Osteoblast (primary cell): Measurements from ENCODE around the gene ACTRT2. TPM values are rescaled to one million over a fixed set of nuclear protein-coding genes. Genes with fewer than 3 reads are reported as not detected.

ENCODE experiments used
- DNase-seq: peaks from one replicate; pipeline ENCODE4 v3.0.0; 2011; ENCODE audit warnings: low spot score, mixed read lengths; ENCODE audit not compliant: insufficient read length; ENCODE audit errors: missing footprints
- H2AFZ ChIP-seq: 2 replicates; pipeline ENCODE4 v1.6.0; 2011; ENCODE audit warnings: mild to moderate bottlenecking, low read length
- H3K27ac ChIP-seq: 2 replicates; pipeline ENCODE4 v1.5.1; 2011; ENCODE audit warnings: mild to moderate bottlenecking, low read depth, low read length, moderate library complexity
- H3K27me3 ChIP-seq: 2 replicates; pipeline ENCODE4 v1.6.0; 2012; ENCODE audit warnings: mild to moderate bottlenecking, control low read depth, inconsistent platforms, low read length, moderate library complexity; ENCODE audit not compliant: insufficient read depth
- H3K36me3 ChIP-seq: 2 replicates; pipeline ENCODE4 v1.5.1; 2011; ENCODE audit warnings: mild to moderate bottlenecking, low read length, control low read depth, moderate library complexity; ENCODE audit not compliant: insufficient read depth
- H3K4me1 ChIP-seq: 2 replicates; pipeline ENCODE4 v1.5.1; 2011; ENCODE audit warnings: mild to moderate bottlenecking, low read length, control low read depth, moderate library complexity; ENCODE audit not compliant: insufficient read depth
- H3K4me2 ChIP-seq: 2 replicates; pipeline ENCODE4 v1.6.0; 2011; ENCODE audit warnings: mild to moderate bottlenecking, low read length; ENCODE audit not compliant: insufficient read depth
- H3K4me3 ChIP-seq: fragments of 200-600 bp; sonication (generic); 3 replicates; pipeline ENCODE4 v1.5.1; 2012; ENCODE audit warnings: mild to moderate bottlenecking, low read length, inconsistent platforms; ENCODE audit not compliant: insufficient read depth
- H3K79me2 ChIP-seq: 2 replicates; pipeline ENCODE4 v1.6.0; 2012; ENCODE audit warnings: mild to moderate bottlenecking, low read length, control low read depth, inconsistent platforms; ENCODE audit not compliant: insufficient read depth
- H3K9me3 ChIP-seq: 2 replicates; pipeline ENCODE4 v1.5.1; 2011; ENCODE audit warnings: low read depth, low read length, control low read depth
- H4K20me1 ChIP-seq: 2 replicates; pipeline ENCODE4 v1.6.0; 2012; ENCODE audit warnings: mild to moderate bottlenecking, low read length, control low read depth; ENCODE audit not compliant: insufficient read depth
- CTCF ChIP-seq: IDR thresholded peaks from 2 replicates; pipeline ENCODE4 v1.5.1; 2011; ENCODE audit warnings: mild to moderate bottlenecking, low read depth, low read length, moderate library complexity; ENCODE audit errors: extremely low read depth
- total RNA-seq: library from RNA; depleted of rRNA; stranded (reverse); fragments of >200 nt; gene quantifications from 2 replicates; pipeline ENCODE4 v1.2.3, GENCODE V29; 2012

ACTRT2 gene
- total RNA-seq, 1 donor, result not detected

GRCh38 chr1:3049905-3050304 lies 28.6 kb downstream of the ACTRT2 start:
- no peaks in the 10 kb centered on the region for H3K36me3 ChIP-seq
- H4K20me1 ChIP-seq, result no peaks in the 10 kb centered on the region
- no peak overlapping the region for H2AFZ ChIP-seq
- no peak for TF ChIP-seq CTCF
- peak; percentile 10 for DNase-seq
- no peaks in the 10 kb centered on the region for H3K4me1 ChIP-seq
- H3K4me3 ChIP-seq, result no peak overlapping the region
- H3K9me3 ChIP-seq, result no peaks in the 10 kb centered on the region
- no peaks in the 10 kb centered on the region for H3K79me2 ChIP-seq
- H3K4me2 ChIP-seq, result no peak overlapping the region
- peaks cover 2% of the 10 kb centered on the region for H3K27me3 ChIP-seq
- no peak overlapping the region for H3K27ac ChIP-seq

- Histone ChIP-seq H3K9me3 (no peaks in the 10 kb centered on the region), H2AFZ (no peak overlapping the region), H3K27me3 (peaks cover 2% of the 10 kb centered on the region), H3K27ac (no peak overlapping the region), H3K4me2 (no peak overlapping the region), H3K79me2 (no peaks in the 10 kb centered on the region), H4K20me1 (no peaks in the 10 kb centered on the region), H3K4me1 (no peaks in the 10 kb centered on the region), H3K36me3 (no peaks in the 10 kb centered on the region), H3K4me3 (no peak overlapping the region)
- peak; percentile 39 for DNase-seq
- TF ChIP-seq CTCF, result no peak
Measured at GRCh38 chr1:3050603-3051002, 29.3 kb downstream of the ACTRT2 start.

DNA sequence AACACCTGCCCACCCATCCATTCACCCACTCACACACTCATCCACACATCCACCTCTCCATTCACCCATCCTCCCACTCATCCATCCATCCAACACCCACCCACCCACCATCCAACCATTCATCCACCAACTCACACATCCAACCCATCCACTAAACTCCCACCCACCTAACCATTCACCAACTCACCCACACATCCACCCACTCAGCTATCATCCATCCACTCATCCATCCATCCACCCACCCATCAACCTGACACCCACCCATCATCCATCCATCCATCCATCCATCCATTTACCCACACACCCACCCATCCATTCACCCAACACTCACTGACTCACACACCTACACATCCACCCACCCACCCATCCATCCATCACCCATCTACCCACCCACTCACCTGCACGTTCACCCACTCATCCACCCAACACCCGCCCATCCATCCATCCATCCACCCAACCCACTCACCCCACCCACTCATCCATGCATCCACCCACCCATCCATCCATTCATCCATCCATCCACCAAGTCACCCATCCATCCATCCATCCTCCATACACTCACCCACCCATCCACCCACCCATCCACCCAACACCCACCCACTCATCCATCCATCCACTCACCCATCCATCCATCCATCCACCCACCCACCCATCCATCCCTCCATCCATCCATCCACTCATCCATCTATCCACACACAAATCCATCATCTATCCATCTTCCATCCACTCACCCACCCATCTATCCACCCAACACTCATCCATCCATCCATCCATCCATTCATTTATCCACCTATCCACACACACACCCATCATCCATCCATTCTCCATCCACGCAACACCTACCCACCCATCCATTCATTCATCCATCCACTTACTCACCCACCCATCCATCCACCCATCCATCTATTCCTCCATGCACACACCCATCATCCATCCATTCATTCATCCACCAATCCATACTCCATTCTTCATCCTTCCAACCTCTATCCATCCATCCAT lies 30.3 kb downstream of the ACTRT2 start:
- Histone ChIP-seq H3K9me3 (no peaks in the 10 kb centered on the region), H3K4me2 (no peak overlapping the region), H3K27ac (no peak overlapping the region), H4K20me1 (no peaks in the 10 kb centered on the region), H3K36me3 (no peaks in the 10 kb centered on the region), H3K79me2 (no peaks in the 10 kb centered on the region), H3K4me3 (no peak overlapping the region), H3K4me1 (no peaks in the 10 kb centered on the region), H3K27me3 (peaks cover 2% of the 10 kb centered on the region), H2AFZ (no peak overlapping the region)
- TF ChIP-seq CTCF, result no peak
- no peak for DNase-seq

DNA sequence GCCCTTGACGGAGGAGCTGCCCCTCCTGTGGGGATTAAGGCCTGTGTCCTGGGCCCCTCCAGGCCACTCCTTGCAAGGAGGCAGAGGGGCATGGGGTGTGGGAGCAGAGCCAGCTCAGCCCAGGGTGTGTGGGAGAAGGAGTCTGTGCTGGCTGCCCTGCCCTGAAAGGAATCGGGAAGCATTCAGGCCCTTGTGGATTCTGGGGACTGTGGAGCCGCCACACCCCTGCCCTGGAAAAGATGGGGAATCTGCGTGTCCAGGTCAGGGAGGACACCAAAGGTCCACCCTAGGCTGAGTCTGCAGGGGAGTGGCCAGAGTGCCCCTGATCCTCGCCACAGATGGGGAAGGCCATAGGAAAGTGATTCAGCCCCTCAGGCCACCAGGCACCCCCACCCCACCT lies 31.2 kb downstream of the ACTRT2 start:
- no peak for TF ChIP-seq CTCF

More for the DNA sequence above, 31.2 kb downstream of the ACTRT2 start:
- Histone ChIP-seq H3K36me3 (no peaks in the 10 kb centered on the region), H3K4me3 (no peak overlapping the region), H3K4me1 (no peaks in the 10 kb centered on the region), H2AFZ (no peak overlapping the region), H3K27me3 (peaks cover 2% of the 10 kb centered on the region), H3K79me2 (no peaks in the 10 kb centered on the region), H4K20me1 (no peaks in the 10 kb centered on the region), H3K27ac (no peak overlapping the region), H3K4me2 (no peak overlapping the region), H3K9me3 (no peaks in the 10 kb centered on the region)
- peak; percentile 11 for DNase-seq
